EL (cell line): Measurements from ENCODE around the gene SWI5.

Source experiments
- DNase-seq: peaks from one replicate; pipeline ENCODE4 v3.0.0-alpha.2; 2016

SWI5 gene

DNA sequence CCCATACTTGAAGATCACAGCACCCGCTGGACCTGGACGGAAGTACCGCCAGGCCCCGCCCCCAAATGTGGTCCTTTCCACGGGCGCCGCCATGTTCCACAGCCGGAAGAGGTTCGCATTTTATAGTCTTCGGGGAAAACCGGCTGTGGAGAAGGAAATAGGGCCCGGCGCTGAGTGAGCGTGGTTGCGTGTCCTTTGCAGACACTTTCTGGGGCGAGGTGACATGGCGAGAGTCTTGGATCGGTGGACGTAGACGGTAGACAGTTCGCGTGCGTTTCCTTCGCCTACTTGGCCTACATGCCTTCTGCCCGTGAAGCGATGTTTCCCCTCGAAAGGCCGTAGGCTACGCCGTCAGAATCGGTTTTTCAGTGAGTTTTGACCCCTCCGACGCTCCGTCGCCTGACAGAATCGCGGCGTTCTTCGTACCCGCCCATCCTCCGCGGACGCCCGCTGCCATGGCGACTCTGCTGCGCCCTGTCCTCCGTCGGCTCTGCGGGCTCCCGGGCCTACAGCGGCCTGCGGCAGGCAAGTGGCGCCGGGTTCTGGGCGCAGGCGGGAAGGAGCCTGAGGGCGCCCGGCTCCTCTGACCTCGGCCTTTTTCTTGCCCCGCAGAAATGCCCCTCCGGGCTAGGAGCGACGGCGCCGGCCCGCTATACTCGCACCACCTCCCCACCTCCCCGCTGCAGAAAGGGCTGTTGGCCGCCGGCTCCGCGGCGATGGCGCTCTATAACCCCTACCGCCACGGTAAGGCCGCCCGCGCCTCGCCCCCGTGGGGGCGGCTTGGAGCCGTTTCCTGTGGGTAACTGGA, 46.5 kb downstream of the SWI5 start, which contains the start of the genes COQ4 and TRUB2:
Gene COQ4, plus strand, starts transcription at position 436 of the 808 bp plus-strand sequence. Its CDS starts 20 bp downstream, at position 456.
Gene TRUB2, minus strand, starts transcription at position 44 of the 808 bp plus-strand sequence. Its CDS starts 39 bp downstream, at position 5.
- DNase-seq = peak; percentile 95

DNA sequence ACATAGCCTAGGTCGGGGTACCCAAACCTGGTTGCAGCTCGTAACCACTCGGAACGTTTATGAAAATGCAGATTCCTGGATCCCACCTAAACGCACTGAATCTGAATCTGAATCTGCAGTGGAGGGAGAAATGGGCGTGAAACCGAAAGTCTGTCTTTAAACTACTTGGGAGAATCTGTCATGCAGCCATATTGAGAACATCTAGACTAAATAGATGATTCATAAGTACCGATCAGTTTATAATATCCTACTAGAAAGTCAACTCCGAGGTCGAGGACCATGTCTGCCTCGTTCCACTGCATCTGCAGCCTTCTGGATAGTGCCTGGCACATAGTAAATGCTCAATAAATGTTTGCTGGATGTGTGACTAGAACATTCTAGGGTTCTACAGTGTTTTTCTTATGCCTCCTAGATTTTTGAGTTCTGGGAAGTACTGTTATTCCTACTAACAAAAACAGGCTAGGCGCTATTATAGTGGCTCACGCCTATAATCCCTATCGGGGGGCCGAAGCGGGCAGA, 47.2 kb downstream of the SWI5 start:
- DNase-seq = peak; percentile 29

DNA sequence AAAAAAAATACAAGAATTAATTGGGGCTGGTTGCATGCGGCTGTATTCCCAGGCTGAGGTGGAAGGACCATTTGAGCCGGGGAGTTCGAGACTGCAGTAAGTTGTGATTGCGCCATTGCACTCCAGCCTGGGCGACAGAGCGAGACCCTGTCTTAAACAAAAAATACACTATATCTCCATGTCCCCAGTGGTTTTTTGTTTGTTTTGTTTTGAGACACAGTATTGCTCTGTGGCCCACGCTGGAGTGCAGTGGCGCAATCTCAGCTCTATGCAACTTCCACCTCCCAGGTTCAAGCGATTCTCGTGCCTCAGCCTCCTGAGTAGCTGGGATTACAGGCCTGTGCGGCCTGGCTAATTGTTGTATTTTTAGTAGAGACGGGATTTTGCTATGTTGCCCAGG, 47.7 kb downstream of the SWI5 start:
- DNase-seq = no peak

DNA sequence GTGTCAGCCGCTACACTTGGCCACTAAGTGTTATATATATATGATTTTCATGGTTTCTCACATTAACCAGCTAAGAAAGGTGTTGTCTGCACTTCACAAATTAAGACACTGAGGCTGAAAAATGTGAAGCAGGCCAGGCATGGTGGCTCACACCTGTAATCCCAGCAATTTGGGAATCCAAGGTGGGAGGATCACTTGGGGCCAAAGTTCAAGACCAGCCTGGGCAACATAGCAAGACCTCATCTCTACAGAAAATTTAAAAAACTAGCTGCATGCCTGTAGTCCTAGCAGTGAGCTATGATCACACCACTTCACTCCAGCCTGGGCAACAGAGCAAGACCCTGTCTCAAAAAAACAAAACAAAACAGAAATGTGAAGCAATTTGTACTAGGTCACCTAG, 48.3 kb downstream of the SWI5 start:
- no peak for DNase-seq

DNA sequence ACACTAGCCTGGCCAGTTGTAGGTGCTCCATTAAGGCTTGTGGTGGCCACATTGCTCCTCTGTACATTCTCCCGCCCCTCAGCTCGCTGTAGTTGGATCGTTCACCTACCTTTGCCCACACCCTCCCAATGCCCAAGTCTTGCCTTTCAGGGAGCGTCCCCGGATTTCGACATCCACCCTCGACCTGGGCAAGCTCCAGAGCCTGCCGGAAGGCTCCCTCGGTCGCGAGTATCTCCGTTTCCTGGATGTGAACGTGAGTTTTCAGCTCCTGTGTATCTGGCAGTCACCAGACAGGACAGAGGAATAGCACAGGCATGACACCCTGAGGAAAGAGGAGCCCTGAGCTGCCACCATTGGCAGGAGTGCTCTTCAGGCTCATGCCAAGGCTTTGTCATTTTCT, 49.6 kb downstream of the SWI5 start:
- DNase-seq = no peak

DNA sequence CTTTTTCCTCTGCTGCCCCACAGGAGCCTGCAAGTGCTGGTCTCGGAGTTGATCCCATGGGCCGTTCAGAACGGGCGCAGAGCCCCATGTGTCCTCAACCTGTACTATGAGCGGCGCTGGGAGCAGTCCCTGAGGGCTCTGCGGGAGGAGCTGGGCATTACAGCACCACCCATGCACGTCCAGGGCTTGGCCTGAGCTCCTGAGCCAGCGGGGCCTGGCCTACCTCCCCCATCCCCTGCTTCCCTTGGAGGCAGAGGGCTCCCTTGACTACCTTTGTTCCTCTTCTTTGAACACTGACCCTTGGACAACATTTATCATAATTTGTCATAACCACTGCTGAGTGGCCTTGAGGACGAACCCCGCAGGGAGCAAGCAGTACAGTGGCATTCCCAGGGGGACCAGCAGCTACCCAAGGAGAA, 57.4 kb downstream of the SWI5 start:
- DNase-seq = no peak

DNA sequence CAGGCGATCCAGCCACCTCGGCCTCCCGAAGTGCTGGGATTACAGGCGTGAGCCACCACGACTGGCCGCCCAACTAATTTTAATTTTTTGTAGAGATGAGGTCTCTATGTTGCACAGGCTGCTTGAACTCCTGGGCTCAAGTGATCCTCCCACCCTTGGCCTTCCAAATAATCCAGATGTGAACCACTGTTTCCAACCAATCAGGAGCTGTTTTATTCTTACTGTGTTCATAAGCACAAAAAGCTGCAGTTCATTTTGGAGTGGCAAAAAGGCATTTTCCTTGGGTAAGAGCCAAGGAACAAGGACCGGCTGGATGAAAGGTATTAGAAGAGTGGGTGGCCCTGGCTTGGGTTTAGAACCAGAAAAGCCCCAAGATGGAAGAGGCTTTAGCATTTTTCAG, 59.1 kb downstream of the SWI5 start:
- DNase-seq = no peak

DNA sequence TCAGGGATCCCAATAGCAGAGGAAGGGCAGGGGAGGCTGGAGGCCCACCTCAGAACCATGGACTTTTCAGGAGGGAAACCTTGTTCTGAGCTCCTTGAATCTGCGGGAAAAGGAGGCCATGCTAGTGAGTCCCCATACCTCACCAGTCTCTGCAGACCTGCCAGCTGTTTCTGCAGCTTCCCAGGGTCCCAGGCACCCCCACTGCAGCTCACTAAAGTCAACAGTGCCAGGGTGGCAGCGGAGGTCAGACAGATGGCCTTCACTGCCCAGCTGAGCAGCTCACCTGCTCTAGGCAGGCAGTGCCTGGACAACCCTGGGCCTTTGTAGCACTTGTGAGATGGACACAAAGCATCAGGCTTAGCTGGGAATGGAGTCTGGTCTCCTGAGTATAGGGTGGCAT, 59.8 kb downstream of the SWI5 start:
- no peak for DNase-seq

DNA sequence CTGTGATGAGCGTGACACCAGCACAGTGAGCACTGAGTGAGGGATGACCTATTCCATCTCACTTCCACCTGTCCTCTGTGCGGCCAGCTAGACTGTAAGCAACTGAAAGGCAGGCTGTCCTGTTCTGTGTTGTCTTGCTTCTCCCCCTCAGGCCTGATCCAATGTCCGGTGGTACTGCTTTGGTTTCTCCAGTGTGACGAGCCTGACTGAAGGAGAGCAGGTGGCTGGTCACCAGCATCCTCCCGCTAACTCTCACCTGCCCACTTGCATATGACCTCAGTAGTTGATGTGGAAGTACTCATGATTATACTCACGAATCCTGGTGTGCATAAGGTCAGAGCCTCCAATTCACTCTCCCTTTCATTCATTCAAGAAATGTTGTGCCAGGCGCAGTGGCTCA, 61.9 kb downstream of the SWI5 start:
- DNase-seq = no peak
